H9 (cell line): ENCODE measurements around the gene ARHGAP1. TPM values are rescaled to one million over a fixed set of nuclear protein-coding genes. Genes with fewer than 3 reads are reported as not detected.

Experiments
- DNase-seq: peaks from one replicate; pipeline ENCODE4 v3.0.0-alpha.2; 2017
- H2AFZ ChIP-seq: one replicate; pipeline ENCODE4 v1.6.1; 2013; ENCODE audit warnings: mild to moderate bottlenecking, low read length, control low read depth, moderate library complexity
- H2AK5ac ChIP-seq: 2 replicates; pipeline ENCODE4 v1.6.1; 2013; ENCODE audit warnings: low read length, control low read depth, mixed read lengths; ENCODE audit not compliant: insufficient read length
- H2BK120ac ChIP-seq: one replicate; pipeline ENCODE4 v1.6.1; 2013; ENCODE audit warnings: low read depth, mild to moderate bottlenecking, low read length, control low read depth, inconsistent platforms; ENCODE audit not compliant: poor library complexity, severe bottlenecking
- H2BK12ac ChIP-seq: 2 replicates; pipeline ENCODE4 v1.6.1; 2013; ENCODE audit warnings: low read length, control low read depth, mixed read lengths, low read depth; ENCODE audit not compliant: insufficient read length
- H2BK15ac ChIP-seq: 2 replicates; pipeline ENCODE4 v1.6.1; 2013; ENCODE audit warnings: low read depth, low read length, control low read depth
- H2BK20ac ChIP-seq: one replicate; pipeline ENCODE4 v1.6.1; 2013; ENCODE audit warnings: low read depth, mild to moderate bottlenecking, low read length, control low read depth, inconsistent platforms; ENCODE audit not compliant: poor library complexity, severe bottlenecking
- H2BK5ac ChIP-seq: 2 replicates; pipeline ENCODE4 v1.6.1; 2013; ENCODE audit warnings: low read length, control low read depth, mixed read lengths; ENCODE audit not compliant: insufficient read length
- H3K14ac ChIP-seq: 2 replicates; pipeline ENCODE4 v1.6.1; 2013; ENCODE audit warnings: low read length, control low read depth; ENCODE audit not compliant: insufficient read depth
- H3K18ac ChIP-seq: 2 replicates; pipeline ENCODE4 v1.6.1; 2013; ENCODE audit warnings: low read depth, mild to moderate bottlenecking, mixed read lengths, low read length, control low read depth; ENCODE audit not compliant: insufficient read length
- H3K23ac ChIP-seq: 2 replicates; pipeline ENCODE4 v1.6.1; 2013; ENCODE audit warnings: low read length, control low read depth, mixed read lengths, low read depth; ENCODE audit not compliant: insufficient read length
- H3K23me2 ChIP-seq: 2 replicates; pipeline ENCODE4 v1.6.1; 2013; ENCODE audit warnings: low read depth, mild to moderate bottlenecking, mixed read lengths, low read length, control low read depth; ENCODE audit not compliant: insufficient read length, poor library complexity, severe bottlenecking
- H3K27ac ChIP-seq: 2 replicates; pipeline ENCODE4 v1.5.1; 2013; ENCODE audit warnings: low read length, control low read depth, mixed read lengths, low read depth; ENCODE audit not compliant: insufficient read length
- H3K27me3 ChIP-seq: 2 replicates; pipeline ENCODE4 v1.6.1; 2013; ENCODE audit warnings: low read length, control low read depth, inconsistent platforms; ENCODE audit not compliant: insufficient read depth
- H3K4ac ChIP-seq: 2 replicates; pipeline ENCODE4 v1.6.1; 2013; ENCODE audit warnings: low read depth, mild to moderate bottlenecking, control low read depth, inconsistent platforms, low read length, moderate library complexity
- H3K4me1 ChIP-seq: 2 replicates; pipeline ENCODE4 v1.6.1; 2013; ENCODE audit warnings: low read length, control low read depth, inconsistent platforms; ENCODE audit not compliant: insufficient read depth
- H3K4me2 ChIP-seq: 2 replicates; pipeline ENCODE4 v1.6.1; 2013; ENCODE audit warnings: low read length, control low read depth, mixed read lengths; ENCODE audit not compliant: insufficient read length, insufficient read depth
- H3K56ac ChIP-seq: 2 replicates; pipeline ENCODE4 v1.6.1; 2013; ENCODE audit warnings: low read depth, mild to moderate bottlenecking, mixed read lengths, low read length, control low read depth; ENCODE audit not compliant: insufficient read length
- H3K79me1 ChIP-seq: 2 replicates; pipeline ENCODE4 v1.6.1; 2013; ENCODE audit warnings: low read depth, mild to moderate bottlenecking, moderate library complexity, low read length, control low read depth, inconsistent platforms; ENCODE audit not compliant: insufficient read depth, poor library complexity, severe bottlenecking
- H3K79me2 ChIP-seq: 2 replicates; pipeline ENCODE4 v1.6.1; 2013; ENCODE audit warnings: low read length, control low read depth, inconsistent platforms; ENCODE audit not compliant: insufficient read depth
- H3K9ac ChIP-seq: 2 replicates; pipeline ENCODE4 v1.6.1; 2013; ENCODE audit warnings: low read length, control low read depth, mixed read lengths; ENCODE audit not compliant: insufficient read length; ENCODE audit errors: extremely low read depth
- H3K9me3 ChIP-seq: one replicate; pipeline ENCODE4 v1.6.1; 2013; ENCODE audit warnings: low read depth, low read length, inconsistent platforms; ENCODE audit not compliant: control insufficient read depth
- H3T11ph ChIP-seq: one replicate; pipeline ENCODE4 v1.6.1; 2013; ENCODE audit warnings: mild to moderate bottlenecking, low read length, control low read depth, inconsistent platforms
- H4K20me1 ChIP-seq: one replicate; pipeline ENCODE4 v1.6.1; 2013; ENCODE audit not compliant: control insufficient read depth, insufficient read length, insufficient read depth
- H4K5ac ChIP-seq: 2 replicates; pipeline ENCODE4 v1.6.1; 2013; ENCODE audit warnings: low read depth, mild to moderate bottlenecking, mixed read lengths, low read length, control low read depth; ENCODE audit not compliant: insufficient read length
- H4K8ac ChIP-seq: replicated peaks from 2 replicates; pipeline ENCODE4 v1.6.1; 2013; ENCODE audit warnings: low read length, control low read depth, mixed read lengths, low read depth; ENCODE audit not compliant: insufficient read length
- H4K91ac ChIP-seq: 2 replicates; pipeline ENCODE4 v1.6.1; 2013; ENCODE audit warnings: low read depth, mild to moderate bottlenecking, moderate library complexity, mixed read lengths, low read length, control low read depth; ENCODE audit not compliant: insufficient read length
- H3K27ac Mint-ChIP-seq, 3 experiments: 2 replicates in 2 of 3; 3 replicates in 1 of 3; pipeline ENCODE4 v1.8.0; 2020 to 2021; ENCODE audit warnings: mixed read lengths in 3 of 3, mild to moderate bottlenecking in 1 of 3, moderate library complexity in 1 of 3
- H3K27me3 Mint-ChIP-seq: 2 replicates; pipeline ENCODE4 v1.8.0; 2021; ENCODE audit warnings: low read depth, mild to moderate bottlenecking, moderate library complexity, mixed read lengths
- H3K36me3 Mint-ChIP-seq, 3 experiments: 2 replicates in 2 of 3; 3 replicates in 1 of 3; pipeline ENCODE4 v1.8.0; 2020 to 2021; ENCODE audit warnings: low read depth in 3 of 3, mixed read lengths in 3 of 3; ENCODE audit not compliant: insufficient read depth in 1 of 3
- H3K4me1 Mint-ChIP-seq, 2 experiments: 2 replicates each; pipeline ENCODE4 v1.8.0; 2020; ENCODE audit warnings: mixed read lengths in 2 of 2
- H3K4me3 Mint-ChIP-seq, 2 experiments: 2 replicates in 1 of 2; 3 replicates in 1 of 2; pipeline ENCODE4 v1.8.0; 2020 to 2021; ENCODE audit warnings: mild to moderate bottlenecking in 2 of 2, mixed read lengths in 2 of 2, moderate library complexity in 1 of 2
- H3K9me3 Mint-ChIP-seq, 2 experiments: 2 replicates in 1 of 2; 3 replicates in 1 of 2; pipeline ENCODE4 v1.8.0; 2020; ENCODE audit warnings: mild to moderate bottlenecking in 2 of 2, mixed read lengths in 2 of 2, moderate library complexity in 1 of 2
- CTCF ChIP-seq: fragments of 200-600 bp; sonication (generic); conservative IDR thresholded peaks from 3 replicates; pipeline ENCODE4 v1.8.0; 2021; ENCODE audit warnings: antibody characterized with exemption, mild to moderate bottlenecking
- WGBS: extraction: QIAGEN DNeasy Blood & Tissue Kit; methylation state at CpG from one replicate; pipeline ENCODE4 v1.1.7; 2013; ENCODE audit warnings: missing lambda C conversion rate, low lambda C conversion rate, mixed read lengths; ENCODE audit not compliant: insufficient read length; ENCODE audit errors: extremely low coverage; 5-methylcytosine and 5-hydroxymethylcytosine counted together
- total RNA-seq: library from RNA; stranded (reverse); gene quantifications from 2 replicates; pipeline ENCODE4 v1.2.1, GENCODE V29; 2021

The ARHGAP1 gene
- total RNA-seq, 1 experiment from 2014 or later, result 45.3 TPM

GRCh38 chr11:46705070-46705688, 4.8 kb upstream of the ARHGAP1 start:
- no peaks in the 10 kb centered on the region for H3K27me3 Mint-ChIP-seq
- no peaks in the 10 kb centered on the region for H3K9me3 Mint-ChIP-seq
- no peak overlapping the region for H3K18ac ChIP-seq
- H3K27me3 ChIP-seq, result no peaks in the 10 kb centered on the region
- no peak overlapping the region for H2BK5ac ChIP-seq
- no peaks in the 10 kb centered on the region for H3K9me3 ChIP-seq
- no peak overlapping the region for H3K56ac ChIP-seq
- H2AK5ac ChIP-seq, result no peak overlapping the region
- no peak overlapping the region for H3T11ph ChIP-seq
- H3K79me2 ChIP-seq, result peaks cover 6% of the 10 kb centered on the region; the same call in 1 of the 2 replicates
- no peak overlapping the region for H2AFZ ChIP-seq
- H3K4me1 Mint-ChIP-seq, result peaks cover 4 to 9% of the 10 kb centered on the region in 2 experiments
- no peak overlapping the region for H4K91ac ChIP-seq
- no peak overlapping the region for H4K5ac ChIP-seq
- H3K23me2 ChIP-seq, result peaks cover 3% of the 10 kb centered on the region
- H2BK15ac ChIP-seq, result no peak overlapping the region
- no peaks in the 10 kb centered on the region for H4K20me1 ChIP-seq
- no peak overlapping the region; a peak in 1 of 7 replicates for H3K27ac Mint-ChIP-seq
- H3K79me1 ChIP-seq, result no peaks in the 10 kb centered on the region
- H3K9ac ChIP-seq, result no peak overlapping the region
- H2BK120ac ChIP-seq, result no peak overlapping the region
- TF ChIP-seq CTCF, result no peak
- H3K4me3 Mint-ChIP-seq, result no peak overlapping the region
- peaks cover 20 to 56% (median 42%) of the 10 kb centered on the region in 3 experiments; a peak in 6 of 7 replicates for H3K36me3 Mint-ChIP-seq
- H3K27ac ChIP-seq, result no peak overlapping the region
- no peaks in the 10 kb centered on the region for H3K4me1 ChIP-seq
- H2BK12ac ChIP-seq, result no peak overlapping the region
- no peak overlapping the region for H3K4me2 ChIP-seq
- no peak overlapping the region for H3K23ac ChIP-seq
- no peak overlapping the region for H3K14ac ChIP-seq
- no peak overlapping the region for H4K8ac ChIP-seq
- H3K4ac ChIP-seq, result no peak overlapping the region
- WGBS, result no CpG with 5 or more reads among the region's 31 CpGs
- DNase-seq, result no peak
- H2BK20ac ChIP-seq, result no peak overlapping the region
